ENCODE results near the gene OSGIN1.
A peak's percentile ranks its signal among the peaks of the same experiment; 100 is the strongest.

The OSGIN1 gene, protein sequence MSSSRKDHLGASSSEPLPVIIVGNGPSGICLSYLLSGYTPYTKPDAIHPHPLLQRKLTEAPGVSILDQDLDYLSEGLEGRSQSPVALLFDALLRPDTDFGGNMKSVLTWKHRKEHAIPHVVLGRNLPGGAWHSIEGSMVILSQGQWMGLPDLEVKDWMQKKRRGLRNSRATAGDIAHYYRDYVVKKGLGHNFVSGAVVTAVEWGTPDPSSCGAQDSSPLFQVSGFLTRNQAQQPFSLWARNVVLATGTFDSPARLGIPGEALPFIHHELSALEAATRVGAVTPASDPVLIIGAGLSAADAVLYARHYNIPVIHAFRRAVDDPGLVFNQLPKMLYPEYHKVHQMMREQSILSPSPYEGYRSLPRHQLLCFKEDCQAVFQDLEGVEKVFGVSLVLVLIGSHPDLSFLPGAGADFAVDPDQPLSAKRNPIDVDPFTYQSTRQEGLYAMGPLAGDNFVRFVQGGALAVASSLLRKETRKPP

DNA sequence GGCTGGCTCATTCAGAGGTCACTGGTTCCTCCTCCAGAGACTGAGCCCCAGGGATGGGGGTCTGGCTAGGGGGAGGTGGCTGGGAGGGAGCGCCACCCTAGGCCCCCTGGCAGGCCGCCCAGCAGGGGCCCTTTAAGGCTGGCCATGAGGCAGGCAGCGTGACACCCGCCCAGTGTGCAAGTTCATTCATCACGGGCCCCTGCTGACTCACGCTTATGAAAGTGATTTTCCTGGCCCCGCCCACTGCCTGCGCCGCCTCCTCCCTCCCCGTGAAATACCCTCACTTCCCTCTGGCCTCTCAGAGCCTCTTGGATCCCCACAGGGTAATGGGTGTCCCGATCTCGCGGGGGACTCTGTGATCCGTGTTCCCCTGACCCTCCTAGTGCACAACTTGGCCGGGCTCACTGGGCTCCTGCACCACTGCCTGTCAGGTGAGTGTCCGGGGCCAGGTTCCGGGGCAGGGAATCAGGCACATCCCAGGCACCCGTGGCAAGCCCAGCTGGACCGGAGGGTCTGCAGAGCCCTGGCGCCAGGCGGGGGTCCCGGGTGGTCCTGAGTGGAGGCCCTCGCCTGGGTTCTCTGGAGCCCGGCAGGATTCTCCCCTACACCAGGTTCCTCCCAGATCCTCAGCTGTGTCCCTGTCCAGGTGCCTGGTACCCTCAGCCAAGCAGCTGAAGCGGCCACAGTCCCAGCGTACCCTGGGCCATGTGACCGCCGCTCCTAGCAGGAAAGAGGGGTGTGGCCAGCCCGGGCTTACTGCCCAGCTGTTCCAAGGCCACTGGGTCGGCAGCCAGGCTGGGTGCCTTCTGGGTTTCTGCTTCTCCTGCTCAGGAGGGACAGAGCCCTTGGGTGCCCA lies at the start of gene OSGIN1:
TSS of gene OSGIN1 (plus strand) at position 301 of the 856 bp plus-strand sequence. CDS start 4,432 bp downstream, outside the sequence.
- peak; percentile 55 to 79 for DNase-seq (ENCODE audit: low read depth in 1 of 2, low spot score in 1 of 2)

DNA sequence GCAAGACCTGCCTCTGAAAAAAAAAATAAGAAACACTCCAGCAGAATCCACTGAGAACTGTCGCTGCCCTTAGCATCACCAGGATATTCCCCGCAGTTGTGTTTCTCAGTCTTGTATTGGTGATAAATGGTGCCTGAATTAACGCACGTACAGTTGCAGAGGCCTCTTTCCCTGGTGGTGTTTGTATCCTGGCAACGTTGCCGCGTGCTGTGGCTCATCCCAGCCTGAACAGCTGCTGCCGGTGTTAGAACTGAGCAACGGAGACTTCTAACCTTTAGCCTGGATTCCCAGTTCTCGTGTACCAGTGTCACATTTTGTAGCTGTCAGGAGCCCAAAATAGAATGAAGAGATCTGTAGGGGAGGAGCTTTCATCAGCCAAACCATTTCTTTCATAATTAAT lies 49.3 kb upstream of the OSGIN1 start:
- DNase-seq (ENCODE audit: low read depth in 1 of 2, low spot score in 1 of 2), result no peak

DNA sequence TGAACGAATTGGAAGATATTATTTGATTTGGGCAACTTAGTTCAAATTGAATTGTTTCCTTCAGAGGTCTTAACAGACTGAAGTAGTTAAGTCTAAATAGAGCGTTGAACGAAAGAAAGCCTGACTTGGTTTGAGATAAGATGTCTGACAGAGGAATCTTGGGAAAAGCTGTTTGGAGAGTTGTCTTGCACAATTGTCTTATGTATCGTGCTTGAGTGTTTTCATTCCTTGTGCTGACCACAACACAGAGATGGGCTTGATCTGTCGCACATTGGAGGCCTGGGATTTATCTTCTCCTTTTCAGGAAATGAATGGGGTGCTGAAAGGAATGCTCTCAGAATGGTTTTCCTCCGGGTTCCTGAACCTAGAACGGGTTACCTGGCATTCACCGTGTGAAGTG lies 46.4 kb upstream of the OSGIN1 start:
- DNase-seq (ENCODE audit: low read depth in 1 of 2, low spot score in 1 of 2), result no peak

DNA sequence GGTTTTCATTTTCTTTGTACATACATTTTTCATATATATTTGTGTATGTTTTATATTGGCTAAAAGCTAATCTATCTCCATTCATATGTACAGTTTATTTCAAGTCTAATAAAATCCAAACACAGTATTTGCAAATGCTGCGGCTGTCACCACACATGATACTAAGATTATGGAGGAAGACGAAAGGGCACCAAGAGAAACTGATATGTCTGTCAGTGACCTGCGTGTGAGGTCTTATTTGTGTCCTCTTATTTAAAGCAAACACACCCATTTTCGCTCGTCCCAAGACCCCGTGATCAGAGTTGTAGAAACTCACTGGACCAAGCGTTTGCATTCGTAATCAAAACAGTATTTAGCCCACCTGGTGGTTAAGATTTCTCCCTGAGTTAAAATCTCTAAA lies 45.9 kb upstream of the OSGIN1 start:
- no peak for DNase-seq (ENCODE audit: low read depth in 1 of 2, low spot score in 1 of 2)

DNA sequence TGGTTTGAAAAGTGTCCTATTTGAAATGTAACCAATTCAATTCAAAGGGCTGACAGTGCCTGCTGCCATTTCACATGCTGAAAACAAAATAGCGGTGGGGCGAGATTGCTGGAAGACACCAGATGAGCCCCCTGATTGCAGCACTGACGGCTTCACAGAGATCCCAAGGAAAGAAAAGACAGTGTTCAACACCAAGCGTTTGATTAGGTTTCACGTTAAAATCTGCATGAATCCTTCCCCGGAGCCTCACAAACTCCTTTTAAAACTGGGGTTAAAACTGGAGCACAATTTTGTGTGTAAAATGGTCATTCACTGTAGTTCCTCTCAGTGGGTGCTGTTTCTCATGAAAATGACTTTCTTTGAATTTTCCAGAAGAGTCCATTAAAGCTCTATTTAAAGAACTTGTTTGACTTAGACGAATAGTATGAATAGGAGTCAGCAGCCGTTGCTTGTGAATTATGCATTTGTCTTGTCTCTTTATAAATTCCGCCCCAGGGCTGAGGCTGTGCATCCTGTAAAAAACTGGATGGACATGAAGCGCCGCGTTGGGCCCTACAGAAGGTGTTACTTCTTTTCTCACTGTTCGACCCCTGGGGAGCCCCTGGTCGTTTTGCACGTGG lies 45.3 kb upstream of the OSGIN1 start:
- DNase-seq (ENCODE audit: low read depth in 1 of 2, low spot score in 1 of 2), result no peak

DNA sequence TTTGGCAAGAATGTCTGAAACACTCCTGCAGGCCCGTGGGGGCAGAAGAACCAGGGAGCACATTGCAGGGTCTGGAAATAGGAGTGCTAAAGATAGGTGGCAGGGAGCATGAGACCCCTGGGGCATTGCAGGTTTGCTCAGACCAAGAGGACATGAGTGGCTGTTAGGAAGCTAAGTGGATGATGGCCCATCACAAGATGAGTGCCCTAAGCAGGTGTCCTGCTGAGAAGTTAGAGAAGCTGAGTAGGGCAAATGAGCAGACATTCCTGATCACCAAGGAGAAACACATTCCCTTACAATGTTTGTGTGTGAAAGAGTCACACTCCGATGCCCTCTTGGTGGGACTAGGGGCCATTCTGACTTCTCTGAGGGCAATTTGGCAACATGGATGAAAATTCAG lies 44.2 kb upstream of the OSGIN1 start:
- DNase-seq (ENCODE audit: low read depth in 1 of 2, low spot score in 1 of 2), result no peak

DNA sequence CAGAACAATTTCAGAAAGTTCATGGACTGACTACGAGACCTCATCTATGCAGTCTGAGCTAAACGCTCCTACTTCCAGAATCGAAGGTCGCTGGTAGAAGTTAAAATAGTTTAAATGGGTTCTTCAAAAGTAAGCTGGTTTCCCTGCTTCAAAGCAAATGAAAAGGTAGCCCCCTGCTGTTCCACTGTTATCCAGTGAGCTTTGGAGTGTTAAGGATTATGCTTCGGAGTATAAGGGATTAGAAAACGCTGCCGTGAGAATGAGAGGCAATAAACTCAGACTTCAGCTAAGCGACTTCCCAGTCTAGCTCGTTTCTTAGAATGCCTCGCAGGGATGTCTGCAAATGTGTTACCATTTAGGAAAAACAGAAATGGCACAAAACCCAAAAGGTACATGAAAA lies 41.8 kb upstream of the OSGIN1 start:
- no peak for DNase-seq (ENCODE audit: low read depth in 1 of 2, low spot score in 1 of 2)

DNA sequence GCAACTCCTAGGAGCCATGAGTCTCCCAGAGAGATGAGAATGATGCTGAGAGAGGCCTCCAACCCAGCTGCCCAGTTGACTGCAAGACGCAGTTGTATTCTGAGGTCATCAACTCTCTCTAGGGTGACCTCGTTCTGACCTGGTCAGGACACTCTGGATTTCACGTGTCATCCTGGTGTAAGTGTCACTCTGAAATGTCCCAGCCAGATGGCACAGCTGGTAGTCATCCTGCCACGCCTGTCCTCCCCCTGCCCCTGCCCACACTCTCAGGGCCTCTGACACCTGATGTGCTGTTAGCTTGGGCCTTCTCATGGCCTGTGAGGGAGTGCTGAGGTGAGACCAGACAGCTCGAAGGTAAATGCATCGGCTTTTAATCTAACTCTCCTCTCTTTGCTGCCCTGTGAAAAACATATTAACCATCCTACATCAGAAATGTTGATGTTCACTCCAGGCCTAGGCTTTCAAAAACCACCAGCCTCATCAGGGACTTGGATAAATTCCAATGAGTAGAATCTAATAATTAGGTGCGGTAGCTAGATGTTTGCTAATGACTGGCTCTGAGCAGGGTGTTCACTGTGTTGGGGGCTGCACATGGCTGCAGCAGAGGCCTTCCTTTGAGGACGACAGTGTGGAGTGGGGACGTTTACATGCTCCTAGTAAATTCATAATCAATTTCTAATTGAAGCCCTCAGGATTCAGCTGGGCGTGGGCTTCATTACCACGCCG lies 40.4 kb upstream of the OSGIN1 start:
- no peak for DNase-seq (ENCODE audit: low read depth in 1 of 2, low spot score in 1 of 2)

DNA sequence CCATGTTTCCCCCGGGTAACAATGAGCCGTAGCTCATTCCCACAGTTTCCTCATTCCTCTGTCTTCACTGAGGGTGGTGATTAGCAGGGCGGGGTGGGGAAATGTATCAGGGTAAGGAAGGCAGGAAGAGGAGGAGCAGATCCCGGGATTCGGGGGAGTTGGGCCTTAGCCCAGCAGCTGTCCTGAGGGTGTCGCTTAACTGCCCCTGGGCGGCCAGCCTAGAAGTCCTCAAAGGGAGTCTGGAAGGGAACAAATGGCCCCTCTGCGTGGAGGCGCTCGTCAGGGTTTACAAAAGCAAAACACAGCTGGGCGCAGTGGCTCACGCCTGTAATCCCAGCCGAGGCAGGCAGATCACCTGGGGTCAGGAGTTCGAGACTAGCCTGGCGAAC lies 39.8 kb upstream of the OSGIN1 start:
- DNase-seq (ENCODE audit: low read depth in 1 of 2, low spot score in 1 of 2), result no peak

DNA sequence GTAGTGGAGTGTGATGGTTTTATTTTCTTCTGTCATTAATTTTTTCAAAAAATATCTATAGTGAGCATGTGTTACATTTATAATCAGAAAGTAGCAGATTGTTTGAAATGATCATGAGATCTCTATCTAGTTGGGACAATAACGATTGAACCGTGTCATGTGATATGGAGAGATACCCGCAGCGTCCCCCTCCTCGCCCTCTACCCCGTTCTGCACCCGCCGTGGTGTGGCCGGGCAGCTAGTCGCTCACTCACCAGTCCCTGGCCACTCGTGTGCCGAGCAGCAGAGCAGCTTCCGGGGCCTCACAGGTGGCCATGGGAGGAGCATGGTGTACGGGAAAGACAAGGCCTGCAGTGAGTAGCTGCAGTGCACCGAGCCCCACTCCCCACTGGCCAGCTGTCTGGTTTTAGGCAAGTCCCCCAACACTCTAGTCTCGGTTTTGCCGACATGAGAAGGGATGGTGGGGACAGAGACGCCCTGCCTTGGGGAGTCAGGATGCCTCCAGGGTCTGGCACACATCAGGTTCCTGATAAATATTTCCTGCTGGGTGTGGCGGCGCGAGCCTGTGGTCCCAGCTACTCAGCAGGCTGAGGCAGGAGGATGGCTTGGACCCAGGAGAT lies 38.8 kb upstream of the OSGIN1 start:
- DNase-seq (ENCODE audit: low read depth in 1 of 2, low spot score in 1 of 2), result no peak

DNA sequence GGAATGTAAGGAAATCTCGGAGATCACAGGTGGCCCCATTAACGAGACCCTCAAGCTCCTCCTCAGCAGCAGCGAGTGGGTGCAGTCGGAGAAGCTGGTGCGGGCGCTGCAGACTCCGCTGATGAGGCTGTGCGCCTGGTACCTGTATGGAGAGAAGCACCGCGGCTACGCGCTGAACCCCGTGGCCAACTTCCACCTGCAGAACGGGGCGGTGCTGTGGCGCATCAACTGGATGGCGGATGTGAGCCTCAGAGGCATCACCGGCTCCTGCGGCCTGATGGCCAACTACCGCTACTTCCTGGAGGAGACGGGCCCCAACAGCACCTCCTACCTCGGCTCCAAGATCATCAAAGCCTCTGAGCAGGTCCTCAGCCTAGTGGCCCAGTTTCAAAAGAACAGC lies 38.0 kb upstream of the OSGIN1 start:
- DNase-seq (ENCODE audit: low read depth in 1 of 2, low spot score in 1 of 2), result no peak

DNA sequence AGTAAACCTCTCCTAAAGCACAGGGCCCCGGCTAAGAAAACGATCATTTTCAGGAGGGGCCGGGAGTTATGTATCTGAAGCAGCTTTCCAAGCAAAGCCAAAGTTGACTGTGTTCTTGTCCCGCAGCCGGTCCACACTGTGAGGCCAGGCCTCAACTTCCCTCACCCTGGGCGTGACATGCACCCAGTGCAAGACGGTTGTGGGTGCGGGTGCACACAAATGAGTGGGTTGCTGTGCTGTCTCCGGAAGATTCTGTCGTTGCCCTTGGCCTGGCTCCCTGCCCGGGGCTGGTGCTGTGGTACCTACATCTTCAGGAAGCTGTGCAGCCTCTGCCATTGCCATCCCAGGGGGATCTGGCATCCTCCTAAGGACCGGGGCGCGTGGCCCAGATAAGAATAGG lies 37.5 kb upstream of the OSGIN1 start:
- no peak for DNase-seq (ENCODE audit: low read depth in 1 of 2, low spot score in 1 of 2)

DNA sequence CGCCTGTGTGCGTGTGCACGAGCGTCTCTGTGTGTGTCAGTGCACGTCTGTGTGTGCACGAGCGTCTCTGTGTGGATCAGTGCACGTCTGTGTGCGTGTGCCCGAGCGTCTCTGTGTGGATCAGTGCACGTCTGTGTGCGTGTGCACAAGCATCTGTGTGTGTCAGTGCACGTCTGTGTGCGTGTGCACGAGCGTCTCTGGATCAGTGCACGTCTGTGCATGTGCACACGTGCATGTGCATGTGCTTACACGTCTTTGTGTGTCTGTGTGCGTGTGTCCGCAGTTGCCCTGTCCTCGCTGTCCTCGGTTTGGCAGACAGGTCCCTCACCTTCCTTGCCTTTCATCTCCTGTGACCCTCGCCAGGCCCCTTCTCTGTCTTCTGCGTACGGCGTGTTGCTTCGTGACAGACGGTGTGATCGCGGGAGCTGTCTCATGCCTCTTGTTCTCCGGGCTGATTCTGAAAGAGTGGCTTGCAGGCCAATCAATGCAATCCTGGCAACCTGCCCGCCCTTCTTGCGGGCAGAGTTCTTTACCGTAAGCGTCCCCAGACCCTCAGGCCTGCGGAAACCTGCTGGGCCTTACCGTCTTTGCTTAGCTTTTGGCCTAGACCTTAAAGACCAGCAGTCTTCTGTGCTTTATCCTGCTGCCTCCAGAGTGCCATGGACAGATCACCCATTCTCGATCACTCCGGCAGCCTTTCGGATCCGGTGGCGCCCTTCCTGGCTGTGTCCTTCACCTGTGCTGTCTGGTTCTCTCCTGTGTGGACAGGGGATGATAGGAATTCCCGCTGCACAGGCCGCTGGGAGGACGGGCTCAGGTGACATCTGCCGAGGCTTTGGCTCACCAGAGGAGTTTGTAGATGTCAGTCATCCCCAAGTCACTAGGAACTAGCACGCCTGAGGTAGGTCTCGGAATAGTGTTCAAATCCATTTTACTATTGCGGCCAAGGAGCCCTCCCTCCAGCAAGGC lies 35.6 kb upstream of the OSGIN1 start:
- no peak for DNase-seq (ENCODE audit: low read depth in 1 of 2, low spot score in 1 of 2)

DNA sequence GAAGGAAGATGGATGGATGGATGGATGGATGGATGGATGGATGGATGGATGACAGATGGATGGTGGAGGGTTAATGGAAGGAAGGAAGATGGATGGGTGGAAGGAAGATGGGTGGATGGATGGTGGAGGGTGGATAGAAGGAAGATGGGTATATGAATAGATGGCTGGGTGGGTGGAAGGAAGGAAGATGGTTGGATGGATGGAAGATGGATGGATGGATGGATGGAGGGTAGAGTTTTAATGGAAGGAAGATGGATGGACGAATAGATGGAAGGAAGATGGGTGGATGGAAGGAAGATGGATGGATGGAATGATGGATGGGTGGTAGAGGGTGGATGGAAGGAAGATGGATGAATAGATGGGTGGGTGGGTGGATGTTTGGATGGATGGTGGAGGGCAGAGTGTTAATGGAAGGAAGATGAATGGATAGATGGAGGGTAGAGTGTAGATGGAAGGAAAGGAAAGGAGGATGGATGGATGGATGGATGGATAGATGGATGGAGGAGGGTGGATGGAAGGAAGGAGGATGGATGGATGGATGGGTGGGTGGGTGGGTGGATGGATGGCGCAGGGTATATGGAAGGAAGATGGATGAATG lies 32.0 kb upstream of the OSGIN1 start:
- DNase-seq (ENCODE audit: low read depth in 1 of 2, low spot score in 1 of 2), result no peak

DNA sequence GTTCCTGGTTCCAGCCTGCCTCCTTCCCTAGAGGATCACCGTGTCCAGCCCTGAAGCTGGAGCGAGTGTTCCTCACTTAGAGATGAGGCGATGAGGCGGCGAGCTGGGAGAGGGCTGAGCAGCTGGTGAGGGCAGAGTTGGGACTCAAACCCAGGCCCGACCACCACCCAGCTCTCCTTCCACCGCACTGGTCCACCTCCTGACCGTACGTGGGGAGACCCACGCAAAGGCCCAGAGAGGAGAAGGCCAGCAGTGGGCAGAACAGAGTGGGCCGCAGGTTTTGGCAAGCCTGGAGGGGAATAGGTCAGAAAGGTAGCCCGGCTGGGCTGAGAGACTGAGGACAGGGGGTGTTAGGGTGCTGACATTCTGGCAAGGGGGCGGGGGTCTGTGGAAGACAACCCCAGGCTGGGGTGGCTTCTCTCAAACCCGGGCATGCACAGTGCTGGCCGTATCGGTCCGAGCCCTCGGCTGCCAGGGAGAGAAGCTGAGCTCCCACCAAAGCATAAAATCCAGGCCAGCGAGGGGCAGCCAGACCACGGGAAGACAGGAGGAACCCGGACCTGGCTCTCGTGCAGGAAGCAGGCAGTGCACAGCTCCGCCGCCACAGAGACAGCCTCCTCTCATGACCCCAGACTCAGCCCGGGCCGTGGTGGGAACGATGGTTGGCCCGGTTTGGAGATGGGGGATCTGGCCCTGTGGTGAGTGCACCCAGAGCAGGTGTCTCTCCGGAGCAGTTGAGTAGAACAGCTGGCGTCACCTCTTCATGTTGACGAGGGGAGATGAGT lies 29.3 kb upstream of the OSGIN1 start:
- no peak for DNase-seq (ENCODE audit: low read depth in 1 of 2, low spot score in 1 of 2)

DNA sequence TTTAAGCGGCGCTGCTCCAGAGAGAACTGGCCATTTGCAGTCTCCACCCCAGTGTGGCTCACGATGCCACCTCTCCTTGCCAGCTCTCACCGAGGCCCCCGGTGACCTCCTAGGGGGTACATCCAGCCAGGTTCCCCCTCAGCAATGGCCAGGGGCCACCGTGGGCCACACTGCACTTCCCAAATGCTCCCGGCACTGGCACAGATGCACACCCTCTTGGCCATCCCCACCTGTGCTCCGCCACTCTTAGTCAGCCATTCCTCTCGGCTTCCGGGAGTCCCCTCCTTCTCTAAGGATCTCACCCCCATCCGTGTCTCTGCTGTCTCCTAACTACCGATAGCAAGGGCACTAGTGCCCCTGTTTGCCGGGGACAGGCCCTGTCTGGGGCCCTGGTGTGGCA lies 28.4 kb upstream of the OSGIN1 start:
- no peak for DNase-seq (ENCODE audit: low read depth in 1 of 2, low spot score in 1 of 2)

DNA sequence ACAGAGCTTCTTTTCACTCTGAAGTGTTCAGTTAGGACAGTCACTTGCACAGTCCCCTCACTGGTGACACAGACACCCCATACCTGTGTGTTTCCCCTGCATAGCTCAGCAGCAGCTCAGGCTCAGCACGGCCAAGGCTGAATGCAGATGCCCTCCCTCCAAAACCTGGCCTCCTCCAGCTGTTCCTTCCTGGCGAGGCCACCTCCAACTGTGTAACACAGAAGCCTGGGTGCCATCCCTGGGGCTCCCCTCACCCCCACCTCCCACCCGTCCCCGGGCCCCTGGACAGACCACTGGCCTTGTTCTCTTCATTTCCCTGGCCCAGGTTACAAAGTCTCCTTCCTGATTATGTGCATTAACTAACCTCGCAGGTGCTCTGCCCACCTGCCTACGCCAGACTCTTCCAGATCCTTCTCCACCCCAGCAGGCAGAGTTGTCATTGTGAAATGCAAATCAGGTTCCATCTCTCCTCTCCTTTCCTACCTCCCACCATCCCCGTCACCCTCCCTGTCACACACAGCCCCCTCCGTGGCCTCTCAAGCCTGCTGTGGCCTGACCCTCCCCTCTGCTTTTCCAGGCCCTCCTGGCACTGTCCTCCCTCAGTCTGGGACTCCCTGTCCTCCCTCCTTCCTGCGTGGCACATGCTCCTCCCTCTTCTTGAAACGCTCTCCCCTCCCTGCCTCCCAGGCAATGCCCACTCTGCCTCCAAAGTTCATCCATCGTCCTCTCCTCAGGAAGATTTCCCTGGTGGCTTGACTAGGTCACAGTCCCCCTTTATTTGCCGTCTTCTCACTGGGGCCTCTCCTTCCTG lies 27.7 kb upstream of the OSGIN1 start:
- DNase-seq (ENCODE audit: low read depth in 1 of 2, low spot score in 1 of 2), result no peak
